ENCODE measurements around the gene PFKFB4.
"Not testable (repeated sequence)": the region's sequence is repeated elsewhere in the genome, so short reads cannot be mapped to it uniquely, and the experiment has no call there.

PFKFB4 gene

GRCh38 chr3:48482822-48483221 is 73.8 kb downstream of the PFKFB4 start:
- not testable (repeated sequence) for DNase-seq

GRCh38 chr3:48480891-48481290 is 75.7 kb downstream of the PFKFB4 start:
- DNase-seq: not testable (repeated sequence)

GRCh38 chr3:48478626-48479555 is 77.7 kb downstream of the PFKFB4 start:
- DNase-seq: peak; percentile 52

- DNase-seq: no peak
Measured at GRCh38 chr3:48477959-48478520, 78.6 kb downstream of the PFKFB4 start.

GRCh38 chr3:48476426-48477053 is 80.1 kb downstream of the PFKFB4 start:
- no peak for DNase-seq

- DNase-seq: no peak
Measured at GRCh38 chr3:48475188-48475587, 81.4 kb downstream of the PFKFB4 start.

GRCh38 chr3:48474619-48475018 is 82.0 kb downstream of the PFKFB4 start:
- DNase-seq: no peak

GRCh38 chr3:48474031-48474430 is 82.6 kb downstream of the PFKFB4 start:
- not testable (repeated sequence) for DNase-seq

- no peak for DNase-seq
Measured at GRCh38 chr3:48473617-48473952, 83.0 kb downstream of the PFKFB4 start.

- DNase-seq: peak; percentile 98
Measured at GRCh38 chr3:48472923-48473616, 83.5 kb downstream of the PFKFB4 start.

- no peak for DNase-seq
Measured at GRCh38 chr3:48472673-48472922, 84.0 kb downstream of the PFKFB4 start.

- no peak for DNase-seq
Measured at GRCh38 chr3:48470286-48470685, 86.3 kb downstream of the PFKFB4 start.

GRCh38 chr3:48469046-48469915 is 87.3 kb downstream of the PFKFB4 start:
- DNase-seq: no peak

GRCh38 chr3:48468329-48468731 is 88.3 kb downstream of the PFKFB4 start:
- DNase-seq: no peak
